ENCODE data around the gene GPAT2. TPM values are rescaled to one million over a fixed set of nuclear protein-coding genes. Genes with fewer than 3 reads are reported as not detected.
"Not testable (repeated sequence)": the region's sequence is repeated elsewhere in the genome, so short reads cannot be mapped to it uniquely, and the experiment has no call there.

Gene GPAT2
- total RNA-seq, 1 experiment from 2014 or later: not detected

GRCh38 chr2:96035554-96035953, 838 bp upstream of the GPAT2 start:
- intact Hi-C loops (cut with micrococcal nuclease; ENCODE audit: unreplicated experiment); BruUV-seq (replicated peaks); H3K36me3 ChIP-seq (ENCODE audit: insufficient read depth, low read length, poor library complexity, severe bottlenecking); DNase-seq (ENCODE audit: low spot score); CTCF ChIA-PET; POLR2A ChIA-PET (ENCODE audit: low non-redundant PET); H3K27me3 ChIP-seq (replicated peaks; ENCODE audit: insufficient read depth, low read depth, low read length, poor library complexity); H3K4me3 ChIP-seq (ENCODE audit: low read depth, low read length, poor library complexity, severe bottlenecking); H3K4me1 ChIP-seq (ENCODE audit: insufficient read depth, low read length, poor library complexity, severe bottlenecking); H3K27ac ChIP-seq (ENCODE audit: low read depth, low read length, poor library complexity, severe bottlenecking); H3K9me3 ChIP-seq (ENCODE audit: low read depth, low read length, poor library complexity, severe bottlenecking): not testable (repeated sequence)

- H3K27ac ChIP-seq (ENCODE audit: low read depth, low read length, poor library complexity, severe bottlenecking); H3K9me3 ChIP-seq (ENCODE audit: low read depth, low read length, poor library complexity, severe bottlenecking); H3K4me3 ChIP-seq (ENCODE audit: low read depth, low read length, poor library complexity, severe bottlenecking); H3K27me3 ChIP-seq (replicated peaks; ENCODE audit: insufficient read depth, low read depth, low read length, poor library complexity); DNase-seq (ENCODE audit: low spot score); intact Hi-C loops (cut with micrococcal nuclease; ENCODE audit: unreplicated experiment); CTCF ChIA-PET; H3K36me3 ChIP-seq (ENCODE audit: insufficient read depth, low read length, poor library complexity, severe bottlenecking); BruUV-seq (replicated peaks); H3K4me1 ChIP-seq (ENCODE audit: insufficient read depth, low read length, poor library complexity, severe bottlenecking); POLR2A ChIA-PET (ENCODE audit: low non-redundant PET): not testable (repeated sequence)
Measured at GRCh38 chr2:96033997-96034396, 719 bp downstream of the GPAT2 start.

- H3K4me1 ChIP-seq (ENCODE audit: insufficient read depth, low read length, poor library complexity, severe bottlenecking); H3K27ac ChIP-seq (ENCODE audit: low read depth, low read length, poor library complexity, severe bottlenecking); H3K4me3 ChIP-seq (ENCODE audit: low read depth, low read length, poor library complexity, severe bottlenecking); H3K36me3 ChIP-seq (ENCODE audit: insufficient read depth, low read length, poor library complexity, severe bottlenecking); BruUV-seq (replicated peaks); CTCF ChIA-PET; intact Hi-C loops (cut with micrococcal nuclease; ENCODE audit: unreplicated experiment); H3K27me3 ChIP-seq (replicated peaks; ENCODE audit: insufficient read depth, low read depth, low read length, poor library complexity); POLR2A ChIA-PET (ENCODE audit: low non-redundant PET); H3K9me3 ChIP-seq (ENCODE audit: low read depth, low read length, poor library complexity, severe bottlenecking); DNase-seq (ENCODE audit: low spot score): not testable (repeated sequence)
Measured at GRCh38 chr2:96027725-96028325, 6.9 kb downstream of the GPAT2 start.

- BruUV-seq (replicated peaks); intact Hi-C loops (cut with micrococcal nuclease; ENCODE audit: unreplicated experiment); H3K4me1 ChIP-seq (ENCODE audit: insufficient read depth, low read length, poor library complexity, severe bottlenecking); DNase-seq (ENCODE audit: low spot score); H3K4me3 ChIP-seq (ENCODE audit: low read depth, low read length, poor library complexity, severe bottlenecking); H3K9me3 ChIP-seq (ENCODE audit: low read depth, low read length, poor library complexity, severe bottlenecking); POLR2A ChIA-PET (ENCODE audit: low non-redundant PET); H3K27ac ChIP-seq (ENCODE audit: low read depth, low read length, poor library complexity, severe bottlenecking); H3K27me3 ChIP-seq (replicated peaks; ENCODE audit: insufficient read depth, low read depth, low read length, poor library complexity); CTCF ChIA-PET; H3K36me3 ChIP-seq (ENCODE audit: insufficient read depth, low read length, poor library complexity, severe bottlenecking): not testable (repeated sequence)
Measured at GRCh38 chr2:96025755-96026154, 9.0 kb downstream of the GPAT2 start.

GRCh38 chr2:96025194-96025492, 9.6 kb downstream of the GPAT2 start:
- Histone ChIP-seq H3K27ac (ENCODE audit: low read depth, low read length, poor library complexity, severe bottlenecking) (no peak overlapping the region), H3K9me3 (ENCODE audit: low read depth, low read length, poor library complexity, severe bottlenecking) (no peaks in the 10 kb centered on the region), H3K36me3 (ENCODE audit: insufficient read depth, low read length, poor library complexity, severe bottlenecking) (no peaks in the 10 kb centered on the region), H3K4me1 (ENCODE audit: insufficient read depth, low read length, poor library complexity, severe bottlenecking) (no peaks in the 10 kb centered on the region), H3K4me3 (ENCODE audit: low read depth, low read length, poor library complexity, severe bottlenecking) (no peak overlapping the region), H3K27me3 (replicated peaks; ENCODE audit: insufficient read depth, low read depth, low read length, poor library complexity) (no peaks in the 10 kb centered on the region)
- DNase-seq (ENCODE audit: low spot score): no peak
- no TSS peak for BruUV-seq (replicated peaks)
- POLR2A ChIA-PET (ENCODE audit: low non-redundant PET): no interaction called here
- TF ChIP-seq EZH2 (IDR thresholded peaks at IDR 0.05; ENCODE audit: borderline replicate concordance, low read depth, low read length, poor library complexity, severe bottlenecking) (no peak), CTCF (conservative IDR thresholded peaks at IDR 0.05; ENCODE audit: low read depth, low read length) (no peak)
- CTCF ChIA-PET: interaction anchor here (0.7 kb wide), 1 partner anchor 63 kb away, joined by 14 read pairs; no protein-coding TSS in a partner anchor
- intact Hi-C loops (cut with micrococcal nuclease; ENCODE audit: unreplicated experiment): no loop called here
